Panc1 (cell line): Measurements from ENCODE around the gene EIF5A. TPM values are rescaled to one million over a fixed set of nuclear protein-coding genes. Genes with fewer than 3 reads are reported as not detected.
"Not testable (repeated sequence)": the region's sequence is repeated elsewhere in the genome, so short reads cannot be mapped to it uniquely, and the experiment has no call there.

ENCODE experiments used
- ATAC-seq: fragments of 200-7000 bp; cut with Tn5 transposase; 2 replicates; pipeline ENCODE4 v1.9.1; 2020; ENCODE audit warnings: mild to moderate bottlenecking, moderate library complexity
- BruUV-seq: library from RNA; stranded (reverse); fragments of 400-500 nt; replicated peaks from 2 replicates; lab custom pipeline; 2021; lab: Mats Ljungman, UMichigan
- CTCF ChIA-PET: fragments of 300-600 bp; sonication (Branson Sonifier 250); formaldehyde crosslinking; loops from one replicate; lab custom pipeline; 2022; ENCODE audit warnings: antibody characterized with exemption; lab: Charles Lee
- POLR2A ChIA-PET: fragments of 300-600 bp; sonication (Branson Sonifier 250); formaldehyde crosslinking; loops from one replicate; lab custom pipeline; 2022; ENCODE audit warnings: antibody characterized with exemption; lab: Charles Lee
- DNase-seq: peaks from one replicate; pipeline ENCODE4 v3.0.0-alpha.2; 2010; ENCODE audit warnings: low read depth, low spot score
- H3K27ac ChIP-seq: 2 replicates; pipeline ENCODE4 v1.5.1; 2011; ENCODE audit warnings: mild to moderate bottlenecking, low read length, inconsistent platforms
- H3K27me3 ChIP-seq: fragments of 200-500 bp; sonication (Bioruptor generic); 2 replicates; pipeline ENCODE4 v1.6.0; 2014; ENCODE audit warnings: low read length, inconsistent platforms; ENCODE audit not compliant: control insufficient read depth, insufficient read depth
- H3K36me3 ChIP-seq: fragments of 200-500 bp; sonication (Bioruptor generic); 2 replicates; pipeline ENCODE4 v1.5.1; 2014; ENCODE audit warnings: inconsistent platforms, mild to moderate bottlenecking, low read length, moderate library complexity; ENCODE audit not compliant: control insufficient read depth, insufficient read depth
- H3K4me1 ChIP-seq: 2 replicates; pipeline ENCODE4 v1.5.1; 2011; ENCODE audit warnings: inconsistent platforms, mild to moderate bottlenecking, low read length, moderate library complexity; ENCODE audit not compliant: control insufficient read depth, insufficient read depth
- H3K4me3 ChIP-seq, 2 experiments: 2 replicates each; pipeline ENCODE4 v1.5.1; 2011 to 2012; ENCODE audit warnings: low read depth in 2 of 2, low read length in 2 of 2, mild to moderate bottlenecking in 2 of 2, inconsistent platforms in 1 of 2, moderate library complexity in 1 of 2
- H3K9me3 ChIP-seq: fragments of 200-500 bp; sonication (Bioruptor generic); 2 replicates; pipeline ENCODE4 v1.5.1; 2014; ENCODE audit warnings: low read depth, mild to moderate bottlenecking, inconsistent platforms, low read length, moderate library complexity; ENCODE audit not compliant: control insufficient read depth, insufficient read depth
- POLR2AphosphoS5 ChIP-seq: IDR thresholded peaks from 2 replicates; pipeline ENCODE4 v1.6.1; 2012; ENCODE audit warnings: mild to moderate bottlenecking, low read depth, low read length, moderate library complexity
- SIN3A ChIP-seq: IDR thresholded peaks from 2 replicates; pipeline ENCODE4 v1.6.1; 2012; ENCODE audit warnings: low read depth, mild to moderate bottlenecking, low read length, moderate library complexity, borderline replicate concordance; ENCODE audit not compliant: insufficient read depth
- TCF7L2 ChIP-seq: IDR thresholded peaks from 2 replicates; pipeline ENCODE4 v1.6.1; 2011; ENCODE audit warnings: mild to moderate bottlenecking, low read depth, low read length, inconsistent platforms
- in situ Hi-C: cut with HindIII; loops from 2 replicates; pipeline ENCODE4 v1.10.0; 2016; ENCODE audit warnings: low sequenced_read_pairs, low pct_unique_long_range_greater_than_20kb
- intact Hi-C: fragments of 100-400 bp; cut with micrococcal nuclease; formaldehyde crosslinking; loops from one replicate; pipeline ENCODE4 v1.10.0; 2022; ENCODE audit not compliant: unreplicated experiment
- total RNA-seq: library from RNA; stranded (reverse); gene quantifications from one replicate; pipeline ENCODE4 v1.2.1, GENCODE V29; 2021; ENCODE audit not compliant: unreplicated experiment
- TF ChIP-seq, protein P1 (sequence below): fragments of 450-650 bp; IDR thresholded peaks from 2 replicates; pipeline ENCODE4 v1.5.1; 2017; ENCODE audit warnings: mild to moderate bottlenecking
- TF ChIP-seq, protein P2 (sequence below), 2 experiments: IDR thresholded peaks; 2 replicates each; pipeline ENCODE4 v1.6.1; 2011 to 2012; ENCODE audit warnings: low read depth in 2 of 2, control low read depth in 1 of 2, low read length in 1 of 2, mild to moderate bottlenecking in 1 of 2, moderate library complexity in 1 of 2; ENCODE audit not compliant: insufficient read depth in 1 of 2

The EIF5A gene
- total RNA-seq, 1 experiment from 2014 or later: 728 TPM

DNA sequence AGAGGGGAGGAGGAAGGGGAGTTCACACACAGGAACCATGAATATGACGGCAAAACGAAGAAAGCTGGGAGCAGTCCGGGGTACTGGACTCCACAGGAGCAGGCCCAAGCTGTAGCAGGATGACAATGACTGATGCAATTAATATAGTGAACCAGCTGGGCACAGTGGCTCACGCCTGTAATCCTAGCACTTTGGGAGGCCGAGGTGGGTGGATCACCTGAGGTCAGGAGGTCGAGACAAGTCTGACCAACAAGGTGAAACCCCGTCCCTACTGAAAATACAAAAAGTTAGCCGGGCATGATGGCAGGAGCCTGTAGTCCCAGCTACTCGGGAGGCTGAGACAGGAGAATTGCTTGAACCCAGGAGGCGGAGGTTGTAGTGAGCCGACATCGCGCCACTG is 28.3 kb downstream of the EIF5A start:
- ATAC-seq, H3K27ac ChIP-seq, CTCF ChIA-PET, intact Hi-C loops, H3K4me3 ChIP-seq, in situ Hi-C loops, H3K4me1 ChIP-seq, H3K9me3 ChIP-seq, BruUV-seq, DNase-seq, H3K27me3 ChIP-seq, POLR2A ChIA-PET, H3K36me3 ChIP-seq: not testable (repeated sequence)

DNA sequence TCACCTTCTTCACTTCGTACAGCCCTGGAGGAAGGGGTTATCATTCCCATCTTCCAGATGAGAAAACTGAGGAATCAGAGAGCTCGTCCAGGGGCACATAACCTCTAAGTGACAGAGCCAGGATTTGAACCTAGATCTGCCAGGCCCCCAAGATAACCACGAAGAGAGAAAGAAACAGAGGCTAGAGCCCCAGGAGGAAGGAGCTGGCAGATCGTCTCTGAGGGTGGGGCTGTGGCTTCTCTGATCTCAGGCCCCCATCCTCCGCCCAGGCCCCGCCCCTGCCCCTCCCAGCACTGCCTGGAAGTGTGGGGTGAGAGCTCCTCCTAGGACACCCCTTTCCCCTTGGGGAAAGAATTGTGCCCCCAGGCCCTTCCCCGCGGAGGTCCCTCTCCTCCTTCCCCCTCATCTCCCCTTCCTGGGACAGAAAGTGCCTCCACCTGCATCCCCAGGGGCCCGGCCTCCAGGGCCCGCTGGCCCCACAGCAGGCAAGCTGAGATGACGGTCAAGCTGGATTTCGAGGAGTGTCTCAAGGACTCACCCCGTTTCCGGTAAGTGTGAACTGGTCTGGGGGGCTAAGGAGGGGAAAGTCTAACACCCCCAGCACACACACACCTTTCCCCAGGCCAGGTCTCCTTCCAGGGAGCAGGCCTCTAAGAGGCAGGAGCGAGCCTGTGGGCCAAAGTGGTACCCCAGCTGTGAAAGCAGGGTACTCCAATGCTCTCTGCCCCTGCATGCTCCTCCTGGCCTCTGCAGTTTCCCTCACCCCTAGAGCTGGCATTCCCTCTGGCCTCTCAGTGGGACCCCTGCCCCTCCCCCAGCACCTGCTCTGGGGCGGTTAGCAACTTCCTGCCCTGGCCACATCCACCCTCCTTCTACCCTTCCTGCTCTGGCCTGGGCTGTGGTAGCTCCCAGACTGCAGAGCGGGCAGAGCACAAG is 29.1 kb downstream of the EIF5A start, which contains the start of gene ACAP1:
TSS of gene ACAP1 (plus strand) at position 290 of the 936 bp plus-strand sequence. CDS start at position 496, 206 bp downstream.
- ChIA-PET POLR2A (no interaction called here), CTCF (interaction anchor here (0.5 kb wide), 1 partner anchor 407 kb away, joined by 5 read pairs; no protein-coding TSS in a partner anchor)
- no peak for DNase-seq
- no peak for TF ChIP-seq SIN3A
- TF ChIP-seq, protein P1, sequence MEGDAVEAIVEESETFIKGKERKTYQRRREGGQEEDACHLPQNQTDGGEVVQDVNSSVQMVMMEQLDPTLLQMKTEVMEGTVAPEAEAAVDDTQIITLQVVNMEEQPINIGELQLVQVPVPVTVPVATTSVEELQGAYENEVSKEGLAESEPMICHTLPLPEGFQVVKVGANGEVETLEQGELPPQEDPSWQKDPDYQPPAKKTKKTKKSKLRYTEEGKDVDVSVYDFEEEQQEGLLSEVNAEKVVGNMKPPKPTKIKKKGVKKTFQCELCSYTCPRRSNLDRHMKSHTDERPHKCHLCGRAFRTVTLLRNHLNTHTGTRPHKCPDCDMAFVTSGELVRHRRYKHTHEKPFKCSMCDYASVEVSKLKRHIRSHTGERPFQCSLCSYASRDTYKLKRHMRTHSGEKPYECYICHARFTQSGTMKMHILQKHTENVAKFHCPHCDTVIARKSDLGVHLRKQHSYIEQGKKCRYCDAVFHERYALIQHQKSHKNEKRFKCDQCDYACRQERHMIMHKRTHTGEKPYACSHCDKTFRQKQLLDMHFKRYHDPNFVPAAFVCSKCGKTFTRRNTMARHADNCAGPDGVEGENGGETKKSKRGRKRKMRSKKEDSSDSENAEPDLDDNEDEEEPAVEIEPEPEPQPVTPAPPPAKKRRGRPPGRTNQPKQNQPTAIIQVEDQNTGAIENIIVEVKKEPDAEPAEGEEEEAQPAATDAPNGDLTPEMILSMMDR: no peak
- no peak for TF ChIP-seq POLR2AphosphoS5
- TF ChIP-seq, protein P2, sequence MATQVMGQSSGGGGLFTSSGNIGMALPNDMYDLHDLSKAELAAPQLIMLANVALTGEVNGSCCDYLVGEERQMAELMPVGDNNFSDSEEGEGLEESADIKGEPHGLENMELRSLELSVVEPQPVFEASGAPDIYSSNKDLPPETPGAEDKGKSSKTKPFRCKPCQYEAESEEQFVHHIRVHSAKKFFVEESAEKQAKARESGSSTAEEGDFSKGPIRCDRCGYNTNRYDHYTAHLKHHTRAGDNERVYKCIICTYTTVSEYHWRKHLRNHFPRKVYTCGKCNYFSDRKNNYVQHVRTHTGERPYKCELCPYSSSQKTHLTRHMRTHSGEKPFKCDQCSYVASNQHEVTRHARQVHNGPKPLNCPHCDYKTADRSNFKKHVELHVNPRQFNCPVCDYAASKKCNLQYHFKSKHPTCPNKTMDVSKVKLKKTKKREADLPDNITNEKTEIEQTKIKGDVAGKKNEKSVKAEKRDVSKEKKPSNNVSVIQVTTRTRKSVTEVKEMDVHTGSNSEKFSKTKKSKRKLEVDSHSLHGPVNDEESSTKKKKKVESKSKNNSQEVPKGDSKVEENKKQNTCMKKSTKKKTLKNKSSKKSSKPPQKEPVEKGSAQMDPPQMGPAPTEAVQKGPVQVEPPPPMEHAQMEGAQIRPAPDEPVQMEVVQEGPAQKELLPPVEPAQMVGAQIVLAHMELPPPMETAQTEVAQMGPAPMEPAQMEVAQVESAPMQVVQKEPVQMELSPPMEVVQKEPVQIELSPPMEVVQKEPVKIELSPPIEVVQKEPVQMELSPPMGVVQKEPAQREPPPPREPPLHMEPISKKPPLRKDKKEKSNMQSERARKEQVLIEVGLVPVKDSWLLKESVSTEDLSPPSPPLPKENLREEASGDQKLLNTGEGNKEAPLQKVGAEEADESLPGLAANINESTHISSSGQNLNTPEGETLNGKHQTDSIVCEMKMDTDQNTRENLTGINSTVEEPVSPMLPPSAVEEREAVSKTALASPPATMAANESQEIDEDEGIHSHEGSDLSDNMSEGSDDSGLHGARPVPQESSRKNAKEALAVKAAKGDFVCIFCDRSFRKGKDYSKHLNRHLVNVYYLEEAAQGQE (IDR thresholded peaks at IDR 0.05; ENCODE audit: insufficient read depth in 1 of 2, low read depth in 2 of 2, low read length in 1 of 2): no peak
- no peak for TF ChIP-seq TCF7L2
- no peak for ATAC-seq
- Histone ChIP-seq H3K4me3 (no peak within 1 kb of the TSS), H3K9me3 (no peaks in the 10 kb centered on the region), H3K27ac (no peak within 1 kb of the TSS), H3K36me3 (no peaks in the 10 kb centered on the region), H3K4me1 (no peaks in the 10 kb centered on the region), H3K27me3 (no peaks in the 10 kb centered on the region)
- BruUV-seq: no TSS peak
- in situ Hi-C loops: no loop called here
- intact Hi-C loops: no loop called here

DNA sequence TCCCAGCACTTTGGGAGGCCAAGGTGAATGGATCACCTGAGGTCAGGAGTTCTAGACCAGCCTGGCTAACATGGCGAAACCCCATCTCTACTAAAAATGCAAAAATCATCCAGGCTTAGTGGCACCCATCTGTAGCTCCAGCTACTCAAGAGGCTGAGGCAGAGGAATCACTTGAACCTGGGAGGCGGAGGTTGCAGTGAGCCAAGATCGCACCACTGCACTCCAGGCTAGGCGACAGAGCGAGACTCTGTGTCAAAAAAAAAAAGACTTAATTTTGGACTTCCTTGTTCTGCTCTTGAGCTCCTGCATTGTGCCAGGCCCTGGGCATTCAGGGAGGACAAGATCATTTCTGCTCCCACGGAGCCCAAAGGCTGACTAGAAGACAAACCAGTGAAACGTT is 30.2 kb downstream of the EIF5A start:
- H3K9me3 ChIP-seq, intact Hi-C loops, BruUV-seq, H3K27ac ChIP-seq, H3K36me3 ChIP-seq, H3K4me1 ChIP-seq, CTCF ChIA-PET, POLR2A ChIA-PET, in situ Hi-C loops, H3K27me3 ChIP-seq, ATAC-seq, DNase-seq, H3K4me3 ChIP-seq: not testable (repeated sequence)
